Bone marrow (tissue), 2 donors: ENCODE measurements around the gene TMPRSS11A.

Experiments
- DNase-seq, 2 donors: peaks; one replicate each; lab custom pipeline; 2025; lab: John Stamatoyannopoulos, UW

The TMPRSS11A gene

DNA sequence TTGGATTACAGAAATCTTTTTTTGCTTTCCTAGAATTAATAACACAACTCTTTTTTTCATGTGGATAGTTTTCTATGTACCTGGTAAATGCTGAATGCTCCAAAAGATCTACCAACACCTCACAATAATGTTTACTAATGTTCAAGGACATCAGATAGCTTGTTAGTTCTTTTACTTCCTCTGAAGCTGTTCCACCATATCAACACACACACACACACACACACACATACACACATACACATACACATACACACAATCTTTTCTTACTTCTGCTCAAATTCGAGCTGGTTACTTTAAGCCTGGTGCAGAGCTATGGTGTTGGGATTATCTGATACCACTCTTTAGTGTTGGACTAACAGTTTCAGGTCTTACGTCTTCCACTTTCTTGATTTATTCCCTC lies 51.2 kb downstream of the TMPRSS11A start:
- no peak for DNase-seq

DNA sequence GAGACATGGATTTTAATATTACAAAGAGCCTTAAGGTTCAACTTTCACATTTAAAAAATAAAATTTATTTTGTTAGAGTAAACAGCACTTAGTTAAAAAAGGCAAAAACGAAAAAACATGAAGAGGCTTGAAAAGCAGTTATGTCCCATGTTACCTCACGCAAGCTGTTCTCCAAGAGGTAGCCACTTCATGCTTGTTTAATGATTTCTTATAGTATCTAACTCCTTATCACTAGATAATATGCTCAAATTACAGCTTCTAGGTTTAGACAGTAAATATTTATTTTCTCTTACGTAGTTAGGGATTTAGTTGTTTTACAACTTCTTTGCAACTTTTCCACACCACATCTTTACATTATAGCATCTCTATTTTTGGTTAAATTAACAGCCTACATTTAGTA lies 51.7 kb downstream of the TMPRSS11A start:
- no peak for DNase-seq

DNA sequence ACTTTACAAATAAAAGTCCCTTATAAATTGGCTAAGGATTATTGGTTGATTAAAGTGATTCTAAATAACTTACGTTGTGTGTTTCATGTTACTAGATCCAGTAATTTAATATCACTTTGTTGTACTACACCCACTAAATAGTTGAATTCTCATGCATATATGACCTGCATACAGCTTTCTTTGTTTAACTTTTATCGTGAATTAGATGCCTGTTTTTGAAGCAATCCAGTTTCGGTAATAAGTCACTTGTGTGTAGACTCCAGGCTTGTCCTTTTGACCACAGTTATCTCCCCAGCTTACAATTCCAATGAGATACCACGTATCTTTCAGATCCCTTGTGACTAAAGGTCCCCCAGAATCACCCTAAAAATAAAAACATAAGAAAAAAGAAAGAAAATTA lies 52.2 kb downstream of the TMPRSS11A start:
- no peak for DNase-seq

DNA sequence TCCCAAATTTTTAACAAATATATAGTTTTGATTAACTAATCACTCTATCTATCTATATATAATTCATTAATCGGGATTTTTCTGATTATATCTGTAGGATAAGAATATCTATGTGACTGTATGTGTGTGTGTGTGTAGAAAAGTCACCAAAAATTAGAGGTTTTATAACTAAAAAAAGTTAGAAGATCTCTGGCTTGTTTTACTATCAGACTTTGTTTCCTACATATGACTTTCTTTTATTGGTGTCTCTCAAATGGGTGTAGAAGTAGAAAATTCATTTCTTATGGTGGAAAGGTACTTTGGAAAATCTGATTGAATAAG lies 52.7 kb downstream of the TMPRSS11A start:
- DNase-seq, result no peak

DNA sequence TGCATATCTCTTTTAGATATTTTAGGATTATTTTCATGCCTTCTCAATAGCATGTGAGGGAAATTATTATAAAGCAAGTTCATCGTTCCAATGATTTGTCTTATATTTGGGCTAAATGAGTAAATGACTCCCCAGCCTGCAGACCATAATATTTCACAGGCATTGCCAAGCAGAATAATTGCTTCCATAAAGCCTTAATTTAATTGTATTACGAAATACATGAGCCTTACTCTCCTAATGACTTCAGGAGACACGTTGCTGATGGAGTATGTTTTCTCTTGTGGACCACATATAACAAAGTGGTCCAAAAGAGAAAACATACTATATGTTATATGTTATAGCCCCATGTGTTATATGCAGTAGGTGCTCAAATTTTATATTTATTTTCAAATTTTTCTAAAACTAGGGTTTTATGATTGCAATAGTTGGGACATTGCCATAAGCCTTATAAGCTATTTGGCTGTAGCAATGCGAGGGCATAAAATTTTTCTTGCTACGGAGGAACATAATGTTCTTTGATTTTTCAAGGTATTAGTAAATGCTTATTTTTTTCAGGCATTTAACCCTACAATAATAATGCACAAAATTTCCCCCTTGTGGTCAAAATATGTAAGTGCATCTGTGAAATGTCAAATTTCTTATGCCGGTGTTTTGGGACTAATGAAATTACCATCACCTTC lies 53.2 kb downstream of the TMPRSS11A start:
- DNase-seq, result no peak

DNA sequence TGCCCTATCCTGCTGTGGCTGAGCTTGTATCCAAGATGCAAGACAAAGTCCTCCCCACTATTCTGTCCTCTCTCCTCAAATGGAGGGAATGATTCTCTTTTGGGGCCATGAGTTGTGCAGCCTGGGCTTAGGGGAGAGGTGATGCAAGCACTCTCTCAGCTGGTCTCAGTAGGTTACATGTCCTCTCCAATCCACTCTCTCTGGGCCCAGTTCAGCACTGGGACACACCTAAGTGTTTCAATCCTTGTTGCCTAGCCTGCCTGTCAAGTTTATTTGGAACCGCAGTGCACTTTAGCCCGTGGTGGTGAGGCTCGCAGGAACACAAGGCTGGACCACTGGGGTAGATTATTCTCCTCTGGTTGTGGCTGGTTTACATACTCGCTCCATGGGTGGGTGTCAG lies 55.6 kb downstream of the TMPRSS11A start:
- no peak for DNase-seq

DNA sequence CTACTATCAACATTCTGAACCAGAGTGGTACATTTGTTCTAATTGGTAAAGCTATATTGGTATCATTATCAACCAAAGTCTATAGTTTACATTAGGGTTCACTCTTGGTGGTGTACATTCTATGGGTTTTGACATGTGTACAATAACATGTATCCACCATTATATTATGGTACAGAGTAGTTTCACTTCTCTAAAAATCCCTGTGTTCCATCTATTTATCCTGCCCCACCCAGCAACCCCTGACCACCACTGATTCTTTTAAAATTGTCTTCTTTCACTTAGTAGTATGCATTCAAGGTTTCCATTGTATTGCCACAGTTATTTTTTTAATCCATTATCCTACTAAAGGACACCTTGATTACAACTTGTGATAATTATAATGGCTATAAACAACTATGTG lies 64.2 kb downstream of the TMPRSS11A start:
- no peak for DNase-seq

DNA sequence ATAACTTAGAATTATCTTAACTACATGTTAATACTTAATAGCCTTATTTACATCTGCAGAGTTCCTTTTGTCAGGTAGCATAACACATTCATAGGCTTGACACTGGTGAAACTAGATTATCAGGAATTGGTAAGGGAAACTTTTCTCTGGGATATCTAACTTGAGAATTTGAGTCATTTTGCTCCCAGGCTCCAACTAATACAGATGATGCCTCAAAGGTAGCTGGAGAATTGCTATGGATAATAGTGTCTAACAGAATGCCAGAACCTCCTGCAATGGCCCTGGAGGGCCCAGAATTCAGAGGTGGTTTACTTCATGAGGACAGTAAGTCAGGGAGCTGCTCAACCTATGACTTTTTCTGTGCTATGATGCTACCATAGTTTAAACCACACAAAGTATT lies 65.6 kb downstream of the TMPRSS11A start:
- no peak for DNase-seq

DNA sequence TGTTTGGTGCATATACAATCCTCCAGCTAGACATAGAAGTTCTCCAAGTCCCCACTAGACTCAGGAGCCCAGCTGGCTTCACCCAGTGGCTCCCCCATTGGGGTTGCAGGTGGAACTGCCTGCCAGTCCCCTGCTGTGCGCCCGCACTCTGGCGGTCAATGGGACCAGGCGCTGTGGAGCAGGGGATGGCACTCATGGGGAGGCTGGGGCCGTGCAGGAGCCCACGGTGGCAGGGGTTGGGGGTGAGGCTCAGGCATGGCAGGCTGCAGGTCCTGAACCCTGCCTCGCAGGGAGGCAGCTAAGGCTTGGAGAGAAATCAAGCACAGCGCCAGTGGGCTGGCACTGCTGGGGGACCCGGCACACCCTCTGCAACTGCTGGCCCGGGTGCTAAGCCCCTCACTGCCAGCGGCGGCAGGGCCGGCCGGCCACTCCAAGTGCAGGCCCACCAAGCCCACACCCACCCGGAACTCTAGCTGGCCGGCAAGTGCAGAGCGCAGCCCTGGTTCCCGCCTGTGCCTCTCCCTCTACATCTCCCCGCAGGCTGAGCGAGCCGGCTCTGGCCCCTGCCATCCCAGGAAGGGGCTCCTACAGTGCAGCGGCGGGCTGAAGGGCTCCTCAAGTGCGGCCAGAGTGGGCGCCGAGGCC lies 66.8 kb downstream of the TMPRSS11A start:
- no peak for DNase-seq

DNA sequence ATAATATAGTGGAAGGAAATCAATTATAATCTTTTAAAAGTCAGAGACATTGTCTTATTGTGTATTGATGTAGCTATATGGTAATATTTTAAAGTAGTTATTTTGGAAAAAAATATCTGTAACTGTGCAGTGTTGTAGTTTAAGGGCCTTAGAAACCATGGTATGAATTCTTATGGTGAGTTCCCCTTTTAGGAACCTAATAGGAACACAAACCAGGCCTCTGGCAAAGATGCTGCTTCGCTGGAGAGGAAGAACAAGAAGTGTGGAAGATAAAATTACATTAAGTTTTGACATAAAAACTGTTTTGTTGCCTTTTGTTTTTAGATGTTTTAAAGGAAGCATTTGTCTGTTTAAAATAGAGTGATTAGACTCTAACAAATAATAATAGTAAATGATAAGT lies 68.6 kb downstream of the TMPRSS11A start:
- no peak for DNase-seq

DNA sequence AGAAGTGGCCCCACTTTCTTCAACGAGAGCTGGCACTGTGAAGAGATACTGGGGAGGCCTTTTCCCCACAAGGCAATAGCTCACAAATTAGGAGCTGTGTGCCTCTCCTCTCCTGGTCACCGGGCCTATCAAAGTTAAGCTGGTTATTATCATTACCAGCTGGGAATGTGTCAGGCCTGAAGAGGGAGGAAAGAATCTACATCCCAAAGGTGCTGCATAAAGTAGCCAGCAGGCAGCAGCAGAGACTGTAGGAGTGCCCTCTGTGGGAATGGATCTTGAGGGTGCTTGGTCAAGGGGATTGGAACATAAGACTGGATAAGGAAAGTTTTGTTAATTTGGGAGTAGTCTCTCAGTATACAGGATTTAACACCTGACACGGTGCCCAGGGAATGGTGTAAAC lies 70.4 kb downstream of the TMPRSS11A start:
- DNase-seq, result no peak

DNA sequence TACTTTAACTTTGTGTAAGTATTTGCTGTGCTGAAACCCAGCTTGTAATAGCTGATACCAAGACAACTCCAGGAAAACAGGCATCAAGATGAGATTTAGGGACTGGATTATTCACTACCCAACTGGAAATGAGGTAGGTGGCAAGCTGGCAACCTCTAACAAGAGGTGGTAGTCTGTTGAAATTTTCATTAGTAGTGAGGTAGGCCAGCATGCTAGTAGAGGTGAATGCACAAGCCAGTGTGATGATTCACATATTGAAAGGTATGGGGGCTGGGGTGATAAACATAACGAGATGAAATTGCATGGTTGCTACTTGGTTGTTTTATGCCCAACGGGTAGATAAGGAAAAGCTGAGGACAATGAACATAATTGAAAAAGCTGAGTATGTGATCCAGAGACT lies 71.0 kb downstream of the TMPRSS11A start:
- no peak for DNase-seq

DNA sequence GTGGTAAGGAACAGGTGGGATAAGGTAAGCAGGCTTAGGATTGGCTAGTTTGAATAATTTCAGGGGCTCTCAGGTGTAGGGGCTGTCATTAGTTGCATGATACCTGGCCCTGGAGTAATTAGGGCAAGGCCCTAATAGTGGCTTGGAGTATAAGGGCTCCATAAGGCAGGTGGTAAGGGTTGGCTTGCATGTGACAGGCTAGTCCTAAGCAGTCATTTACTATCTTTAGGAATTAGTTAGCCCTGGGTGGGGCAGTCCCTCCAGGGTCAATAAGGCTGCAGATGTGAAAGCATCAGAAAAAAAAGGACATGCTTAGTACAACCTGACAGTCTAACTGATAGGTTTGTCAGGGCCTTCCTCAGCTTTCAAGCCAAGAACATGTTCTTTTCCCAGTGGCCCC lies 71.6 kb downstream of the TMPRSS11A start:
- no peak for DNase-seq

DNA sequence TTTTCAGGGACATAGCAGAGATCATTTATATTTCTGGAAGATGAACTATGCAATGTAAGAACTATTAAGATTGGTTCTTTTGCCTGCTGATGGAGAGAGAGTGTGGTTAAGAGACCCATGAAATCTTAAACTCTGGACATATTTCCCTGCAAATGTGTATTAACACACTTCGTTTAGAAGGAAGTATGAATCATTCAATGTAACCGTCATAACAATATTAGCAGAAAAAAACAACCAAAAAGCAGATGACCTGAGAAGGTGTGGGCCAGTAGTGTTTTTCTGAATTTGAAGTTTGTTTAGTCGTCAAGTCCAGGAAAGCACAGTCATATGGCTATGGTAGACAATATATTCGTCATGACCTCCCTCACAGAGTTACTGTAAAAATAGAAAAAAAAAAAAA lies 77.0 kb downstream of the TMPRSS11A start:
- no peak for DNase-seq

DNA sequence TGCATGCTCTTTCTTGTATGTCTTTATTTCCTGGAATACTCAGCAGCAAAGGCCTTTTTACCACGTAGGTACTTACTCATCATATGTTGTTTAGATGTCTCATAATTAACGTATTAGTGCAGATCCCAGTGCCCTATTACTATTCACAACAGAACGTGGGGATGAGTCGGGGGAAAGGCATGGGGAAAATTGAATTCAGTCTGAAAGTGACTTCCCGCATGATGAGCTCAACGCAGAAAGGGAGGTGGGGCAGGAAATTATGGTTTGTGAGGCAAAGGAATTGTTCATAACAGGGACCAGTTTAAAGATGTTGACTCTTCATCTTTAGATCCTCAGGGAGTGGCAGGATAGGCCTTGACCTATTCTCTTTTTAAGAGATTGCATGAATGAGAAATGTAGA lies 77.5 kb downstream of the TMPRSS11A start:
- DNase-seq, result no peak

DNA sequence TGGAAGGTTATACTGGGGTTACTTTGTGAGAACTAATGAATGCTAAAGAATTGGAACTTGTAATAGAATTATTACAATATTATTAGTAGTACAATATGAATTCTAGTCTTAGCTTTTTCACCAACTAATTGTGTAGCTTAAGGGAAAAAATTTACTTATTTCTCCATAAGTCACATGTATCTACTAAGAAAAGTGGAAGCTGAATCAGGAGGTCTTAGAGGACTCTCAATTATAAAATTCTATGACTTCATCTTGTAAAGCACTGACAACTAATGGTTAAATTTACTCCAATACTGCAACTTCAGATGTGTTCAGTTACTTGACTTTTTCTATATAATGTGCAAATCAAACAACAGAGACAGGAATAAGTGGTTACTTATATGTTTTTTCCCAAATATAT lies 78.6 kb downstream of the TMPRSS11A start:
- DNase-seq, result no peak

DNA sequence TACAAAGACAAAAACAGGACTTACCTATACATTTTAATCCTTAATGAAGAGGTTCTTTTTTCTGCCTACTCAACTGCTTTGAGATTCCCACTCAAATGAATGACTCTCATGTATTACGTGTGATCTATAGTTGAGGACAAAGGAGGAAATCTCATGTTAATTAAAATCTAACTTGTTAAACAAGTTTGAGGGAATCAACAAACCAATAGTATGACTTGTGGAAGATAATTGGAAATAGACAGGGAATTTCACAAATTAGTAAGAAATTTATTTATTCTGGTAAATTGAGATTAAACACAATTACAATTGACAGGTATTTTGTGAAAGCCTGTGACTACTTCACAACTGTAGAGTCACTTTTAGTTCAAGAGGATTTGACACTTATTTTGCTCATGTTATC lies 79.4 kb downstream of the TMPRSS11A start, which contains the start of gene TMPRSS11D:
TMPRSS11D (minus strand) TSS at position 101 of the 400 bp plus-strand sequence; CDS start at position 32, 69 bp downstream.
- no peak for DNase-seq

DNA sequence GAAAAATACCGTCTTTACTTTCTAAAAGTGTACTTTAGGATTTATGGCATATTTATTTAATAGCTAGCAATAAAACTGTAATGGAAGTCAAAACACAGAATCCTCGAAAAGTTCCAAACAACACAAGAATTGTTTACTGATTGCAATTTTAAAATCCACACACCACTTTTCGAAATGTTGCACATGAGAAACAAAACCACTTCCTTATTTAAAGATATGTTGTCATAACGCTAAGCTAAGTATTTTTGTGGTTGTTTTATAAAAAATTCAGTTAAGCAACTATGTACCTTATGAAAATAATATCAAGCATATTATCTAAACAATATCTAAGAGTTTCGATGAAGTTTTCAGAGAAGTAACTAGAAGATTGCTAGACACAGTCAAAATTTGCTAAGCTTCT lies 79.8 kb downstream of the TMPRSS11A start:
- no peak for DNase-seq

DNA sequence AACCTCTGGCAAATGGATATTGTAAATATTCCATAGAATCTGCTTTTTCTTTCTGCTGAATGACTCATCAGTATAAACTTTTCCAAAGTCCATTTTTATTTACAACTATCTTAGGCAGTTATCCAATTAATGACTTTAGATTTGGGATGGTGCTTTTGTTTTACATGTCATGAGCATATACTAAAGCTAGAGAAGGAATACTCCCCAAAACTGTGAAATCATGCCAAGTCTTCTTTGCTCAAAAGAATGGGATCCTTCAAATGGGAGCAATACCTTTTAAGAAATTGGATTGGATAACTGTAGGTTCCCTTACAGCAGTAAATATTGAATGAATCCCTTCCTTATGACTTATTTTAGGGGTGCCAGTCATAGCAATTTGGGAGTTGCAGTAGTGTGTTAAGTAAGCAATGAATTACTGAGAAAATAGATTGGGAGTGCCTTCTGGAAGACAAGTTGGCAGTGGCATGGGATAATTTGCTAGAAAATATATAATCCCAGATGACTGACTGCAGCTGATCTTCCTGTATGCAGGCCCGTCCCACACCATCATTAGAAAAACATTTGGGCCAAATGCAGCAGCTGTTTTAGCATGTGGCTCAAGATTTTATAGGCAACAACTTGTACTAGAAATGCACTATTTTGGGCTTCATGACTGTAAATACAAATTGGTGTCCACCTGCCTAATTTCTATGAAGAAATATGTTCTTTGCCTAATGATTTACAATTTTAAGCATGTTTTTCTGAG lies 82.3 kb downstream of the TMPRSS11A start:
- DNase-seq, result no peak

DNA sequence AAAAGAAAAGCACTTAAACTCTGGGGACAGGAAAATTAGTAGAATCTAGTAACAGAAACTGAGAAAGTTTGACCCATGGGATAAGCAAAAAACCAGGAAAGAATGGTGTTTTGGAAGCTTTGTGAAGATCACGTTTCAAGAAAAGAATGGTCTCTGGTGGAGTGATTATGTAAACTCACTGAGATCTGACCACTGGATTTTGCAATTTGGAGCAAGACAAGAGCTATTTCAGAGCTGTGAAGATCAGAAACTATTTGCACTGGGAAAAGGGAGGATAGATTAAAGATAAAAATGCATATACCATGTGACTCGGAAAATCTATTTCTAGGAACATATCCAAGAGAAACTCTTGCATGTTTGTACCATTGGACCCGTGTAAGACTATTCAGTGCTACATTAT lies 83.8 kb downstream of the TMPRSS11A start:
- no peak for DNase-seq

DNA sequence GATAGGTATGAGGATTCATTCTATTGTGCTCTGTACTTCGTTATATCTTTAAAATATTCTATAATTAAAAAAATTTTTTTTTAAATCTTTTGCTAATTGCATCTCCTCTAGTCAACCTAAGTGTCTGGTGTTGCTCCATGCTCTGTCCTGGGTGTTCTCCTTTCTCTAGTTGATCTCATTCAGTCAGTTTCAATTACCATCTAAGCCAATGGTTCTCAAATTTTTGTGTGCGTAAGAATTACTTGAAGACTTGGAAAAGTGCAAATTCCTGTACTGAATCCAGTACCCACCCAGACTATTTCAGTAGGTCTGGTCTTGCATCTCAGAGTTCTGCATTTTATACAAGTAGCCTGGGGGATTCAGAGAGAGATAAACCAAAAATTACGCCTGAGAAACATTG lies 86.2 kb downstream of the TMPRSS11A start:
- DNase-seq, result no peak

DNA sequence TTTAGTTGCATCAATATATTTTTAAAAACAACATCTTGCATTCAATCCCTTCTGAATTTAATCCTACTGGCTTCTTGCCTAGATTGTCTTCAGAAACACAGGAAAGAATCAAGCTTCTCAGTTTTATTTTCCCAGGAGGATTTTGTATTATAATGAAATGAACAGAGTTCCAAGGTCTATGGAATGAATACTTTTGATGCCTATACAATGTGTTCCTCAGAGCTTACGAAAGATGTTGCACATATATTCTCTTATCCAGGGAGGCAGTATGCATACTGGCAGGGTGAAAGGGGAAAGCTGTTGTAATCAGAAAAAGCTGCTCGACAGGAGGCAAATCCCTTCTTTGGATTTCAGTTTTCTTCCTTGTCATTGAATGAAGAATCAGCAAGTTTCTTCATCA lies 88.3 kb downstream of the TMPRSS11A start:
- no peak for DNase-seq

DNA sequence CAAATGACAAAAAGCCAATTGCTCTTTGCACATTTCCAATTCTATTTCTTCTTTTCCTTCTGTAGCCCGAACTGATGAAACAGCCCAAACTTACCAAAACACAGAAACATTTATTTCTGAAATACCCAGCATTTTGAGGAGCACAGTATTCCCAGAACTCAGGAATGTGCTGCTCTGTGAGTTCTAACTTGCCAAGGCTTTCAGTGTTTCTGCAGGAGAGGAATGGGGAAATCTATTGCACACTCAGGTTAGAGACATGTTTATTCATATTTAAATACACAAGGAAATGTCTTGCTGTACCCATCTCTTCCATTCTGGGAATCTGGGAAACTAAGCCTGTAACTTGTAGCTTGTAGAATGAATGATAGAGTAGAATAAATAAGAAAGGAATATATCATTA lies 90.2 kb downstream of the TMPRSS11A start:
- no peak for DNase-seq
